HG03460 (cell line): ENCODE results near the gene CDHR4.
A peak's percentile ranks its signal among the peaks of the same experiment; 100 is the strongest.
"Not testable (repeated sequence)": the region's sequence is repeated elsewhere in the genome, so short reads cannot be mapped to it uniquely, and the experiment has no call there.

Source experiments
- ATAC-seq: cut with Tn5 transposase; IDR thresholded peaks from one replicate; pipeline ENCODE4 v1.9.1; 2021; ENCODE audit not compliant: unreplicated experiment

Gene CDHR4

DNA sequence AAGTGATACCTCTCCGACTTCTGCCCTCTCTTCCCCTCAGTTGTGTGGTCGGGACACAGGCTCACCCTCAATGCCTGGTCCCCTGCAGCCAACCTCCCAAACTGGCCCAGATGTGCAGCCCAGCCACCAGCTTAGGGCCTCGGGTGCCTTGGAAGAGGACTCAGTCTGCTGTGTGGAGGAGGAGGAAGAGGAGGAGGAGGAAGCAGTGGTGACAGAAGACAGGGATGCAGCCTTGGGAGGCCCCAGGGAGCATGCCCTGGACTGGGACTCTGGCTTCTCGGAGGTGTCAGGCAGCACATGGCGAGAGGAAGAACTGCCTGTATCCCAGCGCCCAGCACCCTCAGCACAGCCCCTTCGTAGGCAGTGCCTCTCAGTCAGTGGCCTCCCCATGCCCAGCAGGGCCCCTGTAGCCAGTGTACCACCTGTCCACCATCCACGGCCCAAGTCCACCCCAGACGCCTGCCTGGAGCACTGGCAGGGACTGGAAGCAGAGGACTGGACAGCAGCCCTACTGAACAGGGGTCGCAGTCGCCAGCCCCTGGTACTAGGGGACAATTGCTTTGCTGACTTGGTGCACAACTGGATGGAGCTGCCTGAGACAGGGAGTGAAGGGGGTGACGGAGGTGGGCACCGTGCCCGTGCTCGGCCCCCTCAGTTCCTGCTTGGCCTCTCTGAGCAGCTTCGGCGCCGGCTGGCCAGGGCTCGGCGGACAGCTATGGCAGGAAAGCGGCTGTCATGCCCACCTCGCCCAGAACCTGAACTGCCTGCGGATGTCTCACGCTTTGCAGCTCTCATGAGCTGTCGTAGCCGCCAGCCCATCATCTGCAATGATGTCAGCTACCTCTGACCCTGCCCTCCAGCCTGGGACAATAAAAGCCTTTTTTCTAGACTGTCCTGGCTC lies 4.7 kb upstream of the CDHR4 start:
- no peak for ATAC-seq

DNA sequence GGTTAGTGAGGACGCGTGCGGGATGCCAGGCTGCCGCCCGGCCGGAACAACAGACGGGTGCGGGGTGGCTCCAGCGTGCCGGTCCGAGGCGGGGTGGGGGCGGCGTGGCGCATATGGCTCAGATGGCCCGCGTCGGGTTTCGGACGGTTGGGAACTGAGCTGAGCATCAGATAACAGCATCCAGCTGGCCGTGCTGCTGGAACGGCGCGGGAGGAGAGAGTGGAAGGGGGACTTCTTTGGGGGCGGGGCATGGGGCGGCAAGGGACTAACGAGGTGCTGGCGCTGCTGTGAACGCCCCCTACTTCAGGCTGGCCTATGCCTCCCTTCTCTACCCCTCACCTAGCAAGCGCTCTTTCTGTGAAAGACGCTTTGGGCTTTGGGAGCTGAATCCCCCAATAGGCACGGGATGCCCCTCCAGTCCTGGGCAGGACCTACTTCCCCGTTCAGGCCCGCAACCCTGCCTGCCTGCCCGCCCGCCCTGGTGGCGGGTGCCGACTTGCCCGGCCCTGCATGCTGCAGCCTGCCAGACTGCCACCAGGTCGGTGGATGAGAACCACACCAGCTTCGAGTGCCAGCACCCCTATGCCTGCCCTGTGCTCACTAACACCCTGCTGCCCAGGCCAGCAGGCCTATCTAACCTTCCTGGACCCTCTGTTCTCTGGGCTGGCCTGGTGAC lies 3.9 kb upstream of the CDHR4 start:
- peak; percentile 1 for ATAC-seq

DNA sequence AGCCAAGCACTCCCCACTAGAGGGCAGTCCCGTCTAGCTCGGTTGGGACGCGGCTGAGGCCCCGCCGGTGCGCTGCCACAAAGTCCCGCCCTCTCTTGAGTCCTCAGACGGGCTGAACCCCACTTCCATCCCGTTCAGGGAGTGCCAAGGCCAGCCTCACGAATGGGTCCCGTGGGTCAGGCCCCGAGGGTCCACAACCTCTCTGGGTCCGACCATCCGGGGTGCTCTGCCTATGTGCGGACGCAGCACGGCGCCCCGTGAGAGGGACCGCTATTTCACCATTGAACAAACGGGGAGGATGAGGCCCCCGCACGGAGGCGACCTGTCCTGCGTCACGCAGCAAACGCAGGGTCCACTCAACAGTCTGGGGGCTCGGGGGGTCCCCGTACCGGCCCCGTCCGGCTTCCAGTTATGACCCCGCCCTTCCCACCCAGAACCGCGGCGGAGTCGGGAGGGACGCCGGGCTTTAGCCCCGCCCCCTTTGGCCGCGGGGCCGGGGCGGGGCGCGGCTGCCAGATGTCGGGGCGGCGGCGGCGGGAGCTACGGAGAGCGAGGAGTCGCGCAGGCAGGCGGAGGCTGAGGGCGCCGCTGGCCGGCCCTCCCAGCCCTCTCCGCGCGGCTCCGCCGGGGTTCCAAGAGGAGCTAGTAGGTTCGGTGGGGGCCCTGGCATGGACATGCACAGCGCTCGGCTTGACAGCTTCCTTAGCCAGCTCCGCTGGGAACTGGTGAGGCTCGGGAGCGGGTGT lies 3.2 kb upstream of the CDHR4 start, which contains the start of gene INKA1:
INKA1 (plus strand) TSS at position 543 of the 746 bp plus-strand sequence; CDS start at position 675, 132 bp downstream.
- ATAC-seq = peak; percentile 51

DNA sequence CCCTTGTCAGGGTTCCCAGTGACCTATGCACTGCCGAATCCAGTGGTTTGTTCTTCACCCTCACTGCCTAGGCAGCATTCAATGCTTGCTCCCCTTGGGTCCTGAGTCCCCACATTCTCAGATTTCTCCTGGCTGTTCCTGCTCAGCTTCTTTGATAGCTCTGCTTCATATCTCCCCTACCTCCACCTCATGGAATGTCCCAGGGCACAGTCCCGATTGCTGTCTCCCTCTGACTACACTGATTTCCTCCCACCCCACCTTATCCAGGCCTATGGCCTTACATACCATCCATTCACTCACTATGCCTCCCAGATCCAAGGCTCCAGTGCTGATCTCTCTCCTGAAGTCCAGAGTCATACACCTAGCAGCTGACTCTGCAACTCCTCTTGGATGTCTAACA lies 1.5 kb upstream of the CDHR4 start:
- no peak for ATAC-seq

GRCh38 chr3:49799105-49799504 lies 568 bp downstream of the CDHR4 start:
- ATAC-seq = no peak

DNA sequence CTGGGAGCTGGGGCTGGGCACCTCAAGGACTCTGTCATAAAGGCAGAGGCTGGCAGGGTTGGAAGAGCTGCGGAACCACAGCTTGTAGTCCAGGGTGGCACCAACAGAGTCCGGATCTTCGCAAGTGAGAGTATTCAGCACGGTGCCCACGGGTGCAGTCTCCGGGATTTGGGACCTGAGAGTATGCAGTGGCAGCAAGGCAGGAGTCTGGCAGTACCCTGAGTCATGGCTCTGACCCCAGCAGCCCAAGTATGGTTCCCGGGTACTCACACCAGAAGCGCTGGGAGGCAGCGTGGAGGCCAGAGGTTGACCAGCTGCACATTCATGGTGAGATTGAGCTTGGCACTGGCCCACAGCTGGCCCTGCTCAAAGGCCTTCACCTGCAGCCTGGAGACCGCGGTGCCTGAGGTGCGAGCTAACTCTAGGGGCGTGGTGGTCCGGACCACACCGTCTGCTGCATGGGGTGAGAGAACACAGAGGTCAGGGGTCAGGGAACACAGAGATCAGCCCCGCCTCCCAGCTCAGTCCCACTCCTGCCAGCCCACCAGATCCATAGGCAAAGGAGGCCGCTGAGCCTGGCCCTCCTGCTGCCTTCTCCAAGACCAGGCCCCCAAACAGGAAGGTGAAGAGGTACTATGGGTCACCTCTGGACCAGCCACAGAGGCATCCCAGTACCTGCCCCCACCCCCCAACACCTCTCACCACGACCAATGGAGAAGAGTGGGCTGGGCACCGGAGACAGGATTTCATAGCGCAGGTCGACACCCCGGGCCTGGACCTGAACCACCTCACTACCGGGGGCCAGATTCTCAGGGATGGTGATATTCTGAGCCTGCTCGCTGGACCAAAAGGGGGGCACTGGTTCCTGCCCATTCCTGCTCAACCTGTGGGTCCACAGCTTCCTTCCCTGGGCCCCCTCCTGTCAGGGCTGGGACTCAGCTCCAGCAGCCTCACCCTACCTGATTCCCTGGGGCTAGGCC lies 4.5 kb downstream of the CDHR4 start:
- ATAC-seq = no peak

- no peak for ATAC-seq
These were observed 5.2 kb downstream of the CDHR4 start for GRCh38 chr3:49794431-49794830.

DNA sequence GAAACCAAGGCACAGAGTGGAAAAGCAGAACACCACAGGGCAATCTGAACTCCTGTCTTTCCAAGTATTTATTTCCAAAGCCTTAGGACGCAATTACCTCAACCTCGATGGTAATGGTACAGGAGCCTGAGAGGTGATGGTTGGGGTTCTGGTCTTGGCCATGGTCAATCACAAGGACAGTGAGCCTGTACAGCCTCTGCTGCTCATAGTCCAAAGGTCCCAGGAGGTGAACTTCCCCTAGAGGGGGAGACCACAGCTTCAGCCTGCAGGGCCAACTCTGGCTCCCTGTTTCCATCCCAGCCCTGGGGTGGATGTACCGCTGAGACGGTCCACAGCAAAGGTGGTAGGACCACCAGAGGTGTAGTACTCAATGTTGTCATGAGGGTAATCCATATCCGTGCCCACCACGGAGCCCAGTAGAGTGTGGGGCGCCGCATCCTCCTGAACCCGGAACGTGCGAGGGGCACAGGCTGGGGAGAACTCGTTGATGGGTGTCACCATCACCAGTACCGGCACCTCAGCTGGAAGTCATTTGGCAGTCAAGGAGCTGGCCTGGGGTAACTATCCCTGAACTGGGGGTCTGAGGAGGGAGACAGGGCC lies 6.1 kb downstream of the CDHR4 start:
- no peak for ATAC-seq

DNA sequence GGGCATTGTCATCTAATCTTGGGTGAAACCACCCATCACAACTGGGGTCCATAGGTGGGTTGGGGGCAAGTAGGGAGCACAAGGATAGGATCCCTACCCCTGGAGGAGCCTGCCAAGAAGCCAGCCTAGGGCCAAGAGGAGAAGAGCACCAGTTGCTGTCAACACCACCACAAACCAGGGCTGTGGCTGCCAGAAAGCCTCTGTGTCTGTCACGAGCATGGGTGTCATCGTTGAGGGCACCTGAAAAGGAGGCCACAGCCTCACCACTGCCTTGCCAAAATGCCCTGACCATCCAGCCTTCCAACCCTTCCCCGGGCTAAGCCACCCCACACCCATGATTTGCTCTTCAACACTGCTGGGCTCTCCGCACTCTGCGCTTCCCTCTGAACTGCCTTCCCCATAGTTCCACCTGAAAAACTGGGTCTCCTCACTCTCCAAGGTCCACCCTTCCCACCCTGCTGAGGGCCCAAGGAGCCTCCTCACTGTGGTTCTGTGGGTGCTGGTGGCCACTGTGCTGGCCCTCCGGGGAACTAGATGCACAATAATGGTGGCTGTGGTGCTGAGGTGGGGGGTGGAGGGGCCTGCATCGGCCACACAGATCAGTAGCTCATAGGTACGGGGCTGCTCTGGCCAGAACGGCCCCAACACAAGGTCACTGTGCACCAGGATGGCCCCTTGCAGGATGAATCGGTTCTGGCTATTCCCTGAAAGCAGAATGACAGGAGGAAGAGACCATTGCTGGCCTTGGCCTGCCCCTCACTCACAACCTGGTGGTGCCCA lies 7.1 kb downstream of the CDHR4 start:
- no peak for ATAC-seq

DNA sequence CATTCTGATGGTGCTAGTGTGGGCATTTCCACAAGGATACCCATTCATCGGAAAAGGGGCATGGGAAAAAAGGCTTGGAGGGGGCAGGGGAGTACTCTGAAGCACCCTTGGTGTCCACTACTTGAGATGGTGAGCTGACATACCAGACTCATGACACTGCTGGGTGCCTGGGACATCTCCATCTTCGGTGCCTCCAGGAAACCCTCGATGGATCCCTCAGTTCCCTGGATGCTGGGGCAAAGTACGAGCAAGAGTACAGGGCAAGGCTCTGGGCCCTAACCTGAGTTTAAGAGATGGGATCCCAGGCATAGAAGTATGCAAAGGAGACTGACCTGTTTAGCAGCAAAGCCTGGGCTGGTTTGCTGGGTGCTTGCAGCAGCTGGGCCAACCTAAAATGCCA lies 8.1 kb downstream of the CDHR4 start:
- ATAC-seq = no peak

DNA sequence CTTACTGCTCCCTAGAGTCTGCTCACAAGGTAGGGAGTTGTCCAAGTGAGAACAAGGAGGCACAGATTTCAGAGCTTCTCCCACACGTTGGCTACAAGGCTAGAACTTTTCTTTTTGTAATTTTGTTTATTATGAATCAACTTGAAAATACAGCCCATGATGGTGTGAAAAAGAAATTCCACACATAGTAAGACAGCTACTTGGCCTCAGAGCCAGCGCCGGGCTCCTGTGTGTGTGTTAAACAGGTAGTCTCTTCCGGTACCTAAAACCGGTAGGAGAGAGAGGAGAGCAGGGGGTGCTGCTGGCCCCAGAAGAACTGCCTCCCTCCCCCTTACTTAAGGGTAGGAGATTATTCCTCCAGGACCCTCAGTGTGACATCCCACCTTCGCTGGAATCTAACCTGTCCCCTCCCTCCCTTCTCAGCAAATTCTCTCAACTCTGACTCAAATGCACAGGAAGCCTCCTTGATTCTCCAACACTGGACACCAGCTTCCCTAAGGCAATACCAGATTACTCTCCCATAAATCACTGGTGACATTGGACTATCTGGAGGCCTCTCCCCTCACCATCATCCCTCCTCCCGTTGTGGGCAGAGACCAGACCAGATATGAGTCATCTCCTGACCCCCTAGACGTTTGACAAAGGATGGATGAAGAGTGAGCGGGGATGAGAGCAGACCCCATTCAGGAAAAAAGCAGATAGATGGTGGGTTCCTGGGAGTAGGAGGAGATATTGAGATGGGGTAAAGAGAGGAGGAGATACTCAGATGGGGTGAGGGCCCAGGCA lies 8.9 kb downstream of the CDHR4 start:
- ATAC-seq = no peak

- ATAC-seq = no peak
These were observed 11.6 kb downstream of the CDHR4 start for GRCh38 chr3:49788056-49788455.

DNA sequence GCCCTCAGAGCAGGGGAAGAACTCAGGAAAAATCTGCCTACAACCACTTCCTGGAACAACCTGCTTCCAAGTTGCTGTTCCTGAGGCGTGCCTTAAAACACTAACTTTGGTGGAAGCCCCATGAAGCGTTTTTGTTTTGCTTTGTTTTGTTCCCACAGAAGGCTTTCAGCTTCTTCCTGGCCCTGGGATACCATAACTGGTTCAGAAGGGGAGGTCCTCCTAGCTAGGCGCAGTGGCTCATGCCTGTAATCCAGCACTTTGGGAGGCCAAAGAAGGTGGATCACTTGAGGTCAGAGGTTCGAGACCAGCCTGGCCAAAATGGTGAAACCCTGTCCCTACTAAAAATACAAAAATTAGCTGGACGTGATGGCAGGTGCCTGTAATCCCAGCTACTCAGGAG lies 12.1 kb downstream of the CDHR4 start:
- ATAC-seq = no peak

DNA sequence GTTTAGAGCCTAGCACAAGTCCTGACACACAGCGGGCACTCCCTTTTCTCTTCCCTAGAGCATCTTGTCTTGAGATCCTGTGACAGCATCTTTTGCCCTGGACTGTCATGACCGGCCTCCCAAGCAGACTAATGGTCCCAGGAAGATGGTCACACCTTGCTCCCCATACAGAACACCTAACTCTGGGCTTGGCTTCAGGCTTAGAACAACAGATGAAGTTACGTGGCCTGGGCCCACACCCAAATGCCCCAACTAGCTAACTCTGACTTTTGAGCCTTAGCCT lies 12.6 kb downstream of the CDHR4 start:
- no peak for ATAC-seq

GRCh38 chr3:49786357-49787181 lies 13.1 kb downstream of the CDHR4 start, which contains the start of gene IP6K1:
Gene IP6K1 (minus strand): TSS chr3:49786542. CDS start chr3:49748040, 38,502 bp downstream.
- peak; percentile 98 for ATAC-seq

GRCh38 chr3:49785565-49786356 lies 13.9 kb downstream of the CDHR4 start:
- ATAC-seq = peak; percentile 32

GRCh38 chr3:49782277-49782676 lies 17.4 kb downstream of the CDHR4 start:
- ATAC-seq = not testable (repeated sequence)
